Neural cell (in vitro differentiated cells): ENCODE measurements around the gene MRRF.

Source experiments
- CTCF ChIP-seq: fragments of 450-650 bp; IDR thresholded peaks from 2 replicates; pipeline ENCODE4 v1.5.1; 2014; ENCODE audit warnings: antibody characterized with exemption, mild to moderate bottlenecking, moderate library complexity; ENCODE audit not compliant: poor library complexity, severe bottlenecking
- EP300 ChIP-seq: fragments of 450-650 bp; conservative IDR thresholded peaks from 2 replicates; pipeline ENCODE4 v1.6.1; 2014; ENCODE audit warnings: antibody characterized with exemption, mild to moderate bottlenecking, moderate library complexity; ENCODE audit not compliant: poor library complexity, severe bottlenecking
- EZH2 ChIP-seq: fragments of 200-600, 300-800 bp; shearing (Covaris generic), sonication (generic); IDR thresholded peaks from 2 replicates; pipeline ENCODE4 v1.6.1; 2014; ENCODE audit warnings: antibody characterized with exemption, low read length, borderline replicate concordance, mild to moderate bottlenecking; ENCODE audit not compliant: insufficient read depth, poor library complexity, severe bottlenecking
- POLR2AphosphoS5 ChIP-seq: IDR thresholded peaks from 2 replicates; pipeline ENCODE4 v1.6.1; 2012
- RAD21 ChIP-seq: fragments of 450-650 bp; conservative IDR thresholded peaks from 2 replicates; pipeline ENCODE4 v1.6.1; 2014; ENCODE audit warnings: antibody characterized with exemption, mild to moderate bottlenecking, moderate library complexity
- REST ChIP-seq: IDR thresholded peaks from 2 replicates; pipeline ENCODE4 v1.6.1; 2012; ENCODE audit warnings: borderline replicate concordance
- SMC3 ChIP-seq: fragments of 450-650 bp; conservative IDR thresholded peaks from 2 replicates; pipeline ENCODE4 v1.6.1; 2014; ENCODE audit warnings: antibody characterized with exemption, mild to moderate bottlenecking, moderate library complexity; ENCODE audit not compliant: poor library complexity
- TAF1 ChIP-seq: IDR thresholded peaks from 2 replicates; pipeline ENCODE4 v1.6.1; 2012; ENCODE audit warnings: low read depth

- TF ChIP-seq CTCF: no peak
- TF ChIP-seq POLR2AphosphoS5: no peak
- TF ChIP-seq SMC3: no peak
- TF ChIP-seq EZH2: no peak
- no peak for TF ChIP-seq RAD21
- TF ChIP-seq TAF1: no peak
- TF ChIP-seq EP300: no peak
- TF ChIP-seq REST: no peak
Observed at GRCh38 chr9:122370303-122370702, 105.6 kb downstream of the MRRF start.
